NCI-H69 (cell line): ENCODE results near the gene APMAP.
A peak's percentile ranks its signal among the peaks of the same experiment; 100 is the strongest.
"Not testable (repeated sequence)": the region's sequence is repeated elsewhere in the genome, so short reads cannot be mapped to it uniquely, and the experiment has no call there.

Experiments
- DNase-seq: peaks from one replicate; lab custom pipeline; 2025; lab: John Stamatoyannopoulos, UW

APMAP gene

DNA sequence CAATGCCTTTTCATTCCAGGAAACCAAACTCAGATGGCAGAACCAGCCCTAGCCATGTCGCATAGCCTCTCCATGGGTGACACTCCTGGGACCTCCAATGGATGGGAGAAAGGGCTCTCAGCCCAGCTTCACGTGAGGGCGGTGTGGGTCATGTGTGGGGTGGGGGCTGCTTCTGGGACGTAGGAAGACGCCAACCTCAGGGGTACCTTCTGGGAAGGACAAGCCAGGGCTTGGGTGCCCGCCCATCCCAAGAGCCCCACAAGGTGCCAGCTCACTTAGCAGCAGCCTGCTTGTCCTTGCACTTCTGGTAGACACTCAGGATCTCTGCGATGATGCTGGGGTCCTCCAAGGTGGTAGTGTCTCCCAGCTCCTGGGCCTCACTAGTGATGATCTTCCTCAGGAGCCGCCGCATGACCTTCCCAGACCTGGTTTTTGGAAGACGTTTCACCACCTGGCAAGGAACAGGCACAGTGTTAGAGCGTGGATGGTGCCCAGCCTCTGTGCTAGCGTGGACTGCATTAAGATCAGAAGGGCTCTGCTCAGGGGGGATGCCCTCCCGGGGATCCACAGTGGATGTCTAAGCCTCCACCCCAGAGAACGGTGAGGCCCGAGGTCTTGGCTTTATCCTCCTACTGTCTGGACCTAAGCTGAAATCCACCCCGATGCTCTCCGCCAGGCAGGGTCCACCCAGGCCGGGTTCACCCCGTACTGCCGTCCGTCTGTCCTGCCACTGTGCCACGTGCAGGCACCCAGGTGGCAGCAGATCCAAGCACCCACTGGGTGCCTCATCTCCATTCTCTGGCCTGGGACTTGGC lies 15.1 kb upstream of the APMAP start:
- no peak for DNase-seq

GRCh38 chr20:25006431-25007167 lies 14.0 kb upstream of the APMAP start:
- no peak for DNase-seq

DNA sequence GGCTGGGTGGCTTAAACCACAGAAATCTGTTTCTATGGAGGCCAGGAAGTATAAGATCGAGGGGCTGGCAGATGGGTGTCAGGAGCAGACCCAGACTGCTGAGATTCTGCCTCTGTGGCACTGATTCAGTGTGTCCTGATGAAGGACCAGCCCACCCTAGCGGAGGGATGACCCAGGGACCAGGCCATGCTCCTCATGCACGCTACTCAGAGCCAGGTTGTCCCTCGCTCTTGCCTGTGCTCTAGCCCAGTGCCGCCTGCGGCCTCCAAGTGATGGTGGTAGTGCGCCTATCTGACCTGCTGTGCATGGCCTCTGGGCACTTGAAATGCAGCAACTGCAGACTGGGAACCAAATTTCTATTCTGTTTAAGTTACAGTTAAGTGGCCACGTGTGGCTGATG lies 13.1 kb upstream of the APMAP start:
- DNase-seq: peak; percentile 38

- peak; percentile 88 for DNase-seq
These were observed 12.7 kb upstream of the APMAP start for GRCh38 chr20:25005220-25005619.

- no peak for DNase-seq
These were observed 10.5 kb upstream of the APMAP start for GRCh38 chr20:25003002-25003401.

- not testable (repeated sequence) for DNase-seq
These were observed 8.8 kb upstream of the APMAP start for GRCh38 chr20:25001323-25001722.

DNA sequence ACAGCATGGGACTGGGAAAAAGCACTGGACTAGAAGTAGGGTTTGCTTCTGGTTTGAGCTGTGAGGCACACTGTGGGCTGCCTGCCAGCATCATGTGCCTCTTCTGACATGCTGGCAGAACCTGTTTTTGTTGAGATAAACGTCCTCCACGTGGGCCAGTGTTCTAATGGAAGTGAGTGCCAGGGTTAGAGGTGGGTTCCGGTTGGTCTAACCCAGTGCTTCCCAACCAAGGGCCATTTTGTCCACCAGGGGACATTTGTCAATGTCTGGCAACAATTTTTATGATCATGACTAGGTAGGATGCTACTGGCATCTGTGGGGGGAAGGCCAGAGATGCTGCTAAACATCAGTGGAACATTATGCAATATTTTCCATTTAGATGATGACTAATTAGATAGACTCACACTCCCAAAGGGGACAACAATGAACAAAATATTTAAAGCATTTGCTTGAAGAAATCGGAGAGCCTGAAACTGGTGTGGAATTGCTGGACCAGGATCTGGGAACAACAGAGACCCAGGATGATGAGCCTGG lies 7.8 kb upstream of the APMAP start:
- DNase-seq: peak; percentile 27

GRCh38 chr20:24999568-24999967 lies 7.0 kb upstream of the APMAP start:
- no peak for DNase-seq

DNA sequence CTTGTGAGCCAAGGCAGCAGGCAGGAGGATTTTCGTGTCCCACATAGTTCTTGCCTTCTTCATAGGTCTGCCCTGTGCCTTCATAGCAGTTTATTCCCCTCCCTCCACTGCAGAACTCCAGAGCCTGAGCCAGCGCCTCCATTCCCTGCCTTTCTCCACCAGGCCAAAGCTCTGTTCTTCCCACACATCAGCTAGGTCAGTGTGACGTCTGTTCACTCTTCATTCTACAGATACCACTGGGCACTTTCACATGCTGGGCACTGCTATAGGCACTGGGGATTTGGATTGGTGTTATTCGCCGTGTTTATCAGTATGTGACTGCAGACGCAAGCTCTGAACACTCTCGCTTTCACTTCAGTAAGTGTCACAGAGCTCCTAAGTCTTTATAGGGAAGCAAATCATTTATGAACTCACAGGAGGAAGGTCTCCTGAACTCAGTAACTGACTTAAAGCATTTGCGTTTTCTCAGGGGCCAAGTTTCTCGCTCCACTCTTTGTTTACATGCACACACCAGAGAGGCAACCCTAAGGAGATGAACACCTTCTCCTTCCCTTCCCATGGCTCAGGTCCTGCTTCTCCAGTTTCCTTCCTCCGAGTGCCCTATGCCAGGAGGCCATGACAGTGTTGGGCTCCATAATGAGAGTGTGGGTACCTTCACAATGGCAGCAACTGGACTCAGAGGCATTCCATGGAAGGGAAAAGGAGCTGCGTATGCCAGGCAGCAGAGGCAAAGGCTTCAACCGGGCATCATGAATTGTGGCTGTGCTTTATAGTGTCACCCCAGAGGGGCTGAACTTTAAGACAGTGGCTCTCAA lies 6.3 kb upstream of the APMAP start:
- no peak for DNase-seq

GRCh38 chr20:24998121-24998520 lies 5.6 kb upstream of the APMAP start:
- DNase-seq: no peak

DNA sequence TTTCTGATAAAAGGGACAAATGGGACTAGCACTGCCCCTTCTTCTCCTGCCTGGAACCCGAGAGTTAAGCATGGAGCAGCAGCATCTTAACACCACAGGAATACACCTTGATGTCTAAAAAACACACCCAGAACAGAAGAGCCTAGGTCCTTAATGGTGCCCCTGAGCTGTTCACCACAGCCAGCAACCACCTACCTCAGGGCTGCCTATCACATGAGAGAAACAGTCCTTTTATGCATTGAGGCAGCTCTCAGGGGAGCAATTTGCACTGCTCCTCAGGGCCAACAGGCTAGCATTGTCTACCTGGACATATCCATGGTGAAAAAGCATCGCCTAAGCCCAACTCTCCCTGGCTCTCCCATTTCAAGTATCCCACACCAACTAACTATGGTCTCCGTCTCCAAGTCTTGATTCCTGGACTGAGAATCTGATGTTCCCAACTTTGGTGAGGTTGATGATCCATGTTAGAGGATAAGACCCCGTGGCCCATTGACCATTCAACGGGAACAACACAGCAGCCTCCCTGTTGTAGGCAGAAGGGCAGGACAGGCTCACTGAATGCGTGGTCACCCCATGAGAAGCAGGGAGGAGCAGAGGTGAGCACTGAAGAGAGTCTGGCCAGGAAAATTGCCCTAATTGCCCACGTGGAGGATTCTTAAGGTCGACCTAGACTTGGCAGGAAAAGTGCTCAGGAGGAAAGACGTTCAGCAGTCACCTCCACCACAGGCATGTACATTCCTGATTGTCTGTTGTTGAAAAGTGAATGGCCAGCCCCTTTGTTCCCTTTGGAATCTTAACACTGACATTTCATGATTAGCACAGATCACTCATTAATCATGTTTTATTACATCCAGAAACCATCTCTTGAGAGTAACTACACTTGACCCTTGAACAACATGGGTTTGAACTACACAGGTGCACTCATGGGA lies 4.2 kb upstream of the APMAP start:
- DNase-seq: peak; percentile 53

DNA sequence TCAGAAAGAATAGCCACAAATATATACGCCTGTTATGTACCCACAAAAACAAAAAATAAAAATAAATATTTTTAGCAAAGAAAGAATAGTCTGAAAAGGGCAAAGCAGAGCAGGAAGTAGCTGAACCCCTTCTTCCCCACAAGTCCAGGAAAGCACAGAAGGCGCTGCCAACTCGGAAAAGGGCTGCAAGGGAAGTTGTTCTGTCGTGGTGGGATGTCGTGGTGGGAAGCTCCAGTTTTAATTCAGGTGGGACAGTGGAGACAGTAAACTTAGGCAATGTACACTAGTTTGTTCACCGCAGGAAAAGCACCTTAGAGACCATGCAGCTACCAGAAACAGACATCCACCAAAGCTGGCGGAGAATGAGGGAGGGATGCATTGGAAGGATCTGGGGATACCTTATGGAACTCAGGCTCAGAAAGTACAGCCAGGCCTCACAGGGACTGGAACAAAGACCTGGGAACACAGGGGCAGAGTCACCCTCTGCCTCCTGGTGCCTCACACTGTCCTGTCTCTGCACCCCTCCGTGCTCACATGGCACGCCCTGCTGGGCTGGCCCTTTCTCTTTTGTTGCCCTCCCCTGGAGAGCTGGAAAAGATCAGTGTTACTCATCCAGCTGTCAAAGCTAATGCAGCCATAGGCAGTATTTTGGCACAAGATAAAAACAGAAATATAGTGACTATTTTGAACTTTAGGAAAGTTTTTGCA lies 3.3 kb upstream of the APMAP start:
- DNase-seq: peak; percentile 85

- DNase-seq: peak; percentile 87
These were observed 2.2 kb upstream of the APMAP start for GRCh38 chr20:24994470-24995368.

DNA sequence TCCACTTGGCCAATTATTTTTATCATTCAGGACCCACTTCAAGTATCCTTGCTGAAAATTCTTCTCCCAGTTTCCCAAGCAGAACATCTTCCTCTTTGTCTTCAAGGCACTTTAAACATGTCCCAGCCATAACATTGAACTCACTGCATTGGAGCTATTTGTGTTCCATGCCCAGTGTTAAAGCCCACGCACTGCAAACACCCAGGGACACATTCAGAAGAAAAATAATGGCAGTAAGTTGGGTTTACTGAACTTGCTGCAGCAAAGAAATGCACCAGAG lies 1.6 kb upstream of the APMAP start:
- DNase-seq: no peak

DNA sequence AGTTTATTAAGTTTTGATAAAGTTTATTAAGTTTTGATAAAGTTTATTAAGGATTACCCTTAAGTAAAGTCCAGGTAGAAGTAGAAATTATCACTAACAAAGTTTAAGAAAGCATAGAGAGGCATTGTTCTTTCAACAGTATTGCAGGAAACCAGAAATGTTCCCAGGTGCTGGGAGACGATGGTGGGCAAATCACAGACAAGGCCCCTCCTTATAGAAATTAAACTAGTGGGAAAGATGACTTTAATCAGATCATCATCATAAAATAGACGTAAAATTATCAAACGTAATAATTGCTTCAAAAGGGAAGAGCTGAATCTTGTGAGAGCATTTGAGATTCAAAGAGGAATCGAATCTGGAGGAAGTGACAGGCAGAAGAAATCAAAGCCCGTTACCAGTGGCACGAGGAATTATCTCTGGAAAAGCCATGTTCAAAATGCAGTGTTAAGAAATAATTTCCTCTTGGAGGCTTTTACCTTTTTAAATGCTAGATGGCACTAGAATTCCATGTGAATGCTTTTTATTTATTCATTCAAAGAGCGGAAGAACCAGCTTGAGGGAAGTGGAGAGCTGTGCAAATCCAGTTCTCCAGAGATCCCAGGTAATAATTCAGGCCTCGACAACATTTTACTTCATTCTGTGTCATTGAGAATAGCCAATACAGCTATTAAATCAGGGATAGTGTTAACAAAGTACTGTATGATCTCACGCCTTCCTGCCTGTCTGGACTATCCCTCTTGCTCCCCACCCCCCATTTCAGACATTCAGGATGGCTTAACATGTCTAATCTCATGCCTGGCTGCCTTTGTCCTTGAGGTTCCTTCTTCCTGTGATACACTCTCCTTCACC lies 1.0 kb upstream of the APMAP start:
- peak; percentile 66 for DNase-seq

DNA sequence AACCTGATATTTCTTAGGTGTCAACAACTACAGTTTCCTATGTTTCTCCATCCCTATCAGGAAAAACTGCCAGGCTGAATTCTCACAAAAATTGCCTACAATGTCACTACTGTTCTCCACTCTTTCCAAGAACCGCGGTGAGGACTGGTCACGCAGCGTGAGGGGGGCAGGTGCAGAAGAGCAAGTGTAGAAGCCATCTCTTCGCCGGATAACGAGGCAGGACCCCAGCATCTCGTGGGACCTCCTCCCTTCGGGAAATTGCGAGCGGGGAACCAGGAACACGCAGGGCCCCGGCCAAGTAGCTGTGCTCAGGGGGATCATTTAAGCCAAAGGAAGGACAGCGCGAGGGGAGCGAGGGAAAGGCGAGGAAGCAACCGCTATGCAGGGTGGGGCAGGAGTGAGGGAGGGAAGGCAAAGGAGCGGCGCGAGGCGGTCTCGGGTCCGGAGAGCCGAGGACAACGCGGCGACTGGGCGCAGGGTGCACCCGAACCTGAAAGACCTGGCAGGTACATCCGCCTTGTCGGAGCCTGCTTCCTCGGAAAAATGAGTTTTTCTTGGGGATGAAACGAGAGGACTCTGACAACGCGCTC lies 559 bp downstream of the APMAP start:
- DNase-seq: peak; percentile 72

DNA sequence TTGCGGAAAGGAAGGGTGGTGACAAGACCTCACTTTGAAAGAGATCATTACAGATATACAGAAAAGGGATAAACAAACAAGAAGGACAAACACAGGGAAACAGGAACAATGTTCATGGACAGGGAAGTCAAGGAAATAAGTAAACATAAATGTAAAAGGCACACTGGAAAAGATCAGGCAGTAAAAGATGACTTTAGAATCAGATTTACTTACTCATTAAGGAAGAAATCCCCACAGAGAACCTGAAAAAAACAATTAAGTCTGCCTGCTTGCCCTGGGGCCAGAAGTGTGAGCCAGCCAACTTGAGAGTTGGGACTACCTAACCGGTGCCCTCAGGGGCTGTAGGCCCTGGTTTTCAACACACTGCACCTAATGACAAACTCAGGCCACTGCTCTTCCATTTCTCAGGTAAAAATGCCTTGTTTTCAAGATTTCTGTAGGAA lies 1.7 kb downstream of the APMAP start:
- DNase-seq: peak; percentile 88

DNA sequence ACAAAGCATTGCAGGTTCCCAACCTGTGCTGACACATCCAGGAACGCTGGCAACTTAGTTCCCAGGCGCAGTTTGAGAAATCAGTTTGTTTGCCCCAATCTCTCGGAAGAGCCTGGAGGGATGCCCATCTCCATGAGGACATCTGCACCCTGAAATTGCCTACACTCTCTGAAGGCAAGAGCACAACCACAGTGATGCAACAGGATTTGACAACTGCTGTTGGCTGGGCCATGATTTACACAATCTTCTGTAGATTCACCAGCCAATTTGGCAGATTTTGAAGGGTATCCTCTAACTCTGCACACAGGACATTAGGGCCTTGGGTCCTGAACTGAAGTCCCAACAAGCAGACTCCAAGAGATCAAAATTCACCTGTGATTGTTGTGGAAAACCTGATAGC lies 3.4 kb downstream of the APMAP start:
- no peak for DNase-seq
